ENCODE data around the gene SF3A2.

Gene SF3A2

DNA sequence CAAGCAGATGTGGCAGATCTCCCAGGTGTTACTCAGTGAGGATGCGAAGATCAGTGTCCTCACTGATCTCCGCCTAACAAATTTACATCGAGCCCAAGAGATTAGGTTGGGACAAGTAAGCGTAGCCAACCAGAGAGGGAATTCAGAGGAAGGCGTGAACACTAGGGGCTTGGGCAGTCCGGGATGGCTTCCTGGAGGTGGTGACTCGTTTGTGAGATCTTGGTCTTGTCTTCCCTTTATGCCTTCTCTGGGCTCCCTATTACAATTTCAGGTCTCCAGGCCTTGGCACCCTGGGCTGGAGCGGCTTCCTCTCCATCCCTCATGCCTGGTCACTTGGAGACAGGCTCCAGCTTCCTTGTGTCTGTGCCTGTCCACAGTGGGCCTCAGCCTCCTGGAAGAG lies 6.2 kb downstream of the SF3A2 start:
- no peak for DNase-seq

- DNase-seq: no peak
Observed at GRCh38 chr19:2243274-2244124, 6.9 kb downstream of the SF3A2 start.

GRCh38 chr19:2244125-2244411 lies 7.4 kb downstream of the SF3A2 start:
- no peak for DNase-seq

DNA sequence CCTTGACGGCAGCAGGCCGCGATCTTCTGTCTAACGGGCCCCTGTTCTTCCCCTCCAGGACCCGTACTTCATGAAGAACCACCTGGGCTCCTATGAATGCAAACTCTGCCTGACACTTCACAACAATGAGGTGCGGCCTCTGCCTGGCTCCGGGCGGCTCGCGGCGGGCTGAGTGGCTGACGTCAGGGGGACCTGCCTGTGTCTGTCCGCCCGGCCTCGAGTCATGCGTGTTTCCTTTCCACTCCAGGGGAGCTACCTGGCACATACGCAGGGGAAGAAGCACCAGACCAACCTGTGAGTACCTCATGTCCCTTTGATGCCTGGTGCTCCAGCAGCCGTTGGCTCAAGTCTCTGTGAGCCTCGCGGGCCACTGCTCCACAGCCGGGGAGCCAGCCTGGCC lies 7.9 kb downstream of the SF3A2 start:
- no peak for DNase-seq

GRCh38 chr19:2245273-2245672 lies 8.6 kb downstream of the SF3A2 start:
- DNase-seq: no peak

GRCh38 chr19:2246014-2246620 lies 9.5 kb downstream of the SF3A2 start:
- no peak for DNase-seq

DNA sequence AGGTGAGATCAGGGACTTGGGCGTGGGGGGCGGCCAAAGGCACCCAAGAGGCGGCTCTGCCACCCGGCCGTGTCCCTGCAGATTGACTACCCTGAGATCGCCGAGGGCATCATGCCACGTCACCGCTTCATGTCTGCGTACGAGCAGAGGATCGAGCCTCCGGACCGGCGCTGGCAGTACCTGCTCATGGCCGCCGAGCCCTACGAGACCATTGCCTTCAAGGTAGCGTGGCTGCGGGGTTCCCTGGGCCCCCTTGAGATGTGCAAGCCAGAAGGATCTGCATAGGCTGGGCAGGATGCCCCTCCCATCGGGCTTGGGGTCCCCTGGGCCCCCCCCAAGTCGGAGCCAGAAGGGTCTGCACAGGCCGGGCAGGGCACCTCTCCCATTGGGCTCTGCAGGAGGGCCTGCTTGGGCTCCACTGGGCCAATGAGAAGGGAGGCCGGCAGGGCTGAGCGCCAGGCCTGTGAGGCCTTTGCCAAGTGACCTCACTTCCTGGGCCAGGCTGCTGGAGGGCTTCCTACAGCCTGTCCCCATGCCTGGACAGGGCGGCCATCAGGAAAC lies 10.3 kb downstream of the SF3A2 start:
- DNase-seq: no peak

DNA sequence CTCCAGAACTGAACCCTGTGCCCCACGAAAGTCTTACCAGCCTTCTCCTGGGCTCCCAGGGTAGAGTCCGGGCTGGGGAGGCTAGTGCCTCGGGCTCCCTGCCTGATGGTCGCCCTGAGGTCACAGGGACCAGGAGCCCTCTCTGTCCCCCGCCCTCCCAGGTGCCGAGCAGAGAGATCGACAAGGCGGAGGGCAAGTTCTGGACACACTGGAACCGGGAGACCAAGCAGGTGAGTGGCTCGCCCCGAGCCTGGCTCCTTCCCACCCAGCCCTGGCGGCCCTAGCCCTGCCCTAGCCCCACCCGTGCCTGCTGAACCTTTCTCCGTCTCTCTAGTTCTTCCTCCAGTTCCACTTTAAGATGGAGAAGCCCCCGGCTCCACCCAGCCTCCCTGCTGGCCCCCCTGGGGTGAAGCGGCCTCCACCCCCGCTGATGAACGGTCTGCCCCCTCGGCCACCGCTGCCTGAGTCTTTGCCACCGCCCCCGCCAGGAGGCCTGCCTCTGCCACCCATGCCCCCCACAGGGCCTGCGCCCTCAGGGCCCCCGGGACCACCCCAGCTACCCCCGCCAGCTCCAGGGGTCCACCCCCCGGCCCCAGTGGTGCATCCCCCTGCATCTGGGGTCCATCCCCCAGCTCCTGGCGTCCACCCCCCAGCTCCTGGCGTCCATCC lies 10.9 kb downstream of the SF3A2 start:
- no peak for DNase-seq

DNA sequence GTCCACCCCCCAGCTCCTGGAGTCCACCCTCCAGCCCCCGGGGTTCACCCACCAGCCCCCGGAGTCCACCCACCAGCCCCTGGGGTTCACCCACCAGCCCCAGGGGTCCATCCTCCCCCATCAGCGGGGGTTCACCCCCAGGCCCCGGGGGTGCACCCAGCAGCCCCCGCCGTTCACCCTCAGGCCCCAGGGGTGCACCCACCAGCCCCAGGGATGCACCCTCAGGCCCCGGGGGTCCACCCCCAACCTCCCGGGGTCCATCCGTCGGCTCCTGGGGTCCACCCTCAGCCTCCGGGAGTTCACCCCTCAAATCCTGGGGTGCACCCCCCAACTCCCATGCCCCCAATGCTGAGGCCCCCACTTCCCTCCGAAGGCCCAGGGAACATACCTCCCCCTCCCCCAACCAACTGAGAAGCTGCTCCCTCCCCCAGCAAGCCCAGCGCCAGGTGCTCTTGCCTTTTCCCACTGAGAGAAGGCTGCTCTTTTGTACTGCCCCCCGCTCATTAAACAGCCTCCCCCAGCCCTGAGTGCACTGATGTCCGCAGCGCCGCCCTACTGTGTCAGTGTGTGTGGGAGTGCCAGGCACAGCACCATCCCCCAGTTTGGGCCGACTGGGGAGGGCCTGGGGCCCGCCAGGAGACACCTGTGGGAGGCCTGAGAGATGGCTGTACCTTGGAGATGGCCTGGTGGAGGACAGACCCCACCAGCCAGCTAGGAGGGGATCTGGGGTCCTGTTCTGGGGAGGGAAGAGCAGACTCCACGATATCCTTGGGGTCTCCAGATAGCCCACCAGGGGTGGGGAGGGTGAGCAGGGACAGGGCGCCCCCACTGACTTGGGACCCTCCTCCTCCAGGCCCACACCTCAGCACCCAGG lies 11.7 kb downstream of the SF3A2 start:
- no peak for DNase-seq

DNA sequence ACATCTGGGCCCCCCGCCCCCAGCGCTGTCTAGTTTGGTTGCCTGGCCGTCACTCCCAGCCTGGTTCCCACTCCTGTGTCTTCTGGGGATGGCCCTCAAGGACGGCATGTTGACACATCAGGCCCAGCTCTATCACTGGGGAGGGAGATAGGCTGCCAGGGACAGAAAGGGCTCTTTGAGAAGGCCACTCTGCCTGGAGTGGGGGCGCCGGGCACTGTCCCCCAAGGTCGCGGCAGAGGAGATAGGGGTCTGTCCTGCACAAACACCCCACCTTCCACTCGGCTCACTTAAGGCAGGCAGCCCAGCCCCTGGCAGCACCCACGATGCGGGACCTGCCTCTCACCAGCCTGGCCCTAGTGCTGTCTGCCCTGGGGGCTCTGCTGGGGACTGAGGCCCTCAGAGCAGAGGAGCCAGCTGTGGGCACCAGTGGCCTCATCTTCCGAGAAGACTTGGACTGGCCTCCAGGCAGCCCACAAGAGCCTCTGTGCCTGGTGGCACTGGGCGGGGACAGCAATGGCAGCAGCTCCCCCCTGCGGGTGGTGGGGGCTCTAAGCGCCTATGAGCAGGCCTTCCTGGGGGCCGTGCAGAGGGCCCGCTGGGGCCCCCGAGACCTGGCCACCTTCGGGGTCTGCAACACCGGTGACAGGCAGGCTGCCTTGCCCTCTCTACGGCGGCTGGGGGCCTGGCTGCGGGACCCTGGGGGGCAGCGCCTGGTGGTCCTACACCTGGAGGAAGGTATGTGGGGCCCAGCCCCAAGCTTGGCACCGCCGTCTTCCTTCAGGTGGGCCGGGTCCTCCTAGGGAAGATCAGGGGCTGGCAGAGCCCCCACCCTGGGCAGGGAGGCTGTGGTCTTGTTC lies 12.6 kb downstream of the SF3A2 start, which contains the start of gene AMH:
AMH (plus strand) TSS at position 314 of the 857 bp plus-strand sequence; CDS start at position 324, 10 bp downstream.
- no peak for DNase-seq

DNA sequence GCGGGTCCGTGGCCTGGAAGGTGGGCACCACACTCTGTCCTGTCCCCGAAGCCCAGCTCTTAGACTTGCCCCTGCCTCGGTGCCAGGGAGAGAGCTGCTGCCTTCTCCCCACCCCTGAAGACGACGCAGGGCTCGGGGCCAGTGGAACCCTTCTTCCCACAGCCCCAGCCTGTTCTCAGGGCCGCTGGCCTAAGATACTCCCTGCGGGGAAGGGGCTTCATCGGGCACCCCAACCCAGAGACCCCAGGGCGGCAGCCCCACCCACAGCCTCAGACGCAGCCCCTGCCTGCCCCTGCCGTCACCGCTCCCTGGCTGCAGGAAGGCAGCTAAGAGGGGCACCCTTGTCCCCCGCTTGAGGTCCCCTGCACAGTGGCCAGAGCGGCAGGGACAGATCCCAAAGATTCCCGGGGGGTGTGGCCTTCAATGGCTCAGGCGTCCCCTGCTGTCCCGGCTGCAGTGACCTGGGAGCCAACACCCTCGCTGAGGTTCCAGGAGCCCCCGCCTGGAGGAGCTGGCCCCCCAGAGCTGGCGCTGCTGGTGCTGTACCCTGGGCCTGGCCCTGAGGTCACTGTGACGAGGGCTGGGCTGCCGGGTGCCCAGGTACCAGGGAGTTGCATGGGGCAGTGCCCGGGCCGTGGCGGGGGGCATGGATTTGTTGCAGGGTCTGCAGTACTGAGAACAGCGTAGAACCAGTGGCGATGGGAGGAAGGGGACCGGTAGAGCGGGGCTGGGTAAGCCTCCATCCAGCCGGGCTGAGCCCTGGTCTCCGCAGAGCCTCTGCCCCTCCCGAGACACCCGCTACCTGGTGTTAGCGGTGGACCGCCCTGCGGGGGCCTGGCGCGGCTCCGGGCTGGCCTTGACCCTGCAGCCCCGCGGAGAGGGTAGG lies 13.5 kb downstream of the SF3A2 start:
- DNase-seq: no peak

DNA sequence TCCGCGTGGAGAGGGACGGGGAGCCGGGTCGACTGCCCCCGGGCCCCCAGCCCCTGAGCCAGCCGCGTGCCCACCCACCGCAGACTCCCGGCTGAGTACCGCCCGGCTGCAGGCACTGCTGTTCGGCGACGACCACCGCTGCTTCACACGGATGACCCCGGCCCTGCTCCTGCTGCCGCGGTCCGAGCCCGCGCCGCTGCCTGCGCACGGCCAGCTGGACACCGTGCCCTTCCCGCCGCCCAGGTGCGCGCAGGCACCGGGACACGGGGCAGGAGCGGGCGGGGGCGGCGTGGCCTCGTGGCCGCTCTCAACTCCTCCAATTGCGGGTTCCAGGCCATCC lies 14.1 kb downstream of the SF3A2 start:
- DNase-seq: no peak

GRCh38 chr19:2251106-2252054 lies 14.8 kb downstream of the SF3A2 start:
- no peak for DNase-seq

DNA sequence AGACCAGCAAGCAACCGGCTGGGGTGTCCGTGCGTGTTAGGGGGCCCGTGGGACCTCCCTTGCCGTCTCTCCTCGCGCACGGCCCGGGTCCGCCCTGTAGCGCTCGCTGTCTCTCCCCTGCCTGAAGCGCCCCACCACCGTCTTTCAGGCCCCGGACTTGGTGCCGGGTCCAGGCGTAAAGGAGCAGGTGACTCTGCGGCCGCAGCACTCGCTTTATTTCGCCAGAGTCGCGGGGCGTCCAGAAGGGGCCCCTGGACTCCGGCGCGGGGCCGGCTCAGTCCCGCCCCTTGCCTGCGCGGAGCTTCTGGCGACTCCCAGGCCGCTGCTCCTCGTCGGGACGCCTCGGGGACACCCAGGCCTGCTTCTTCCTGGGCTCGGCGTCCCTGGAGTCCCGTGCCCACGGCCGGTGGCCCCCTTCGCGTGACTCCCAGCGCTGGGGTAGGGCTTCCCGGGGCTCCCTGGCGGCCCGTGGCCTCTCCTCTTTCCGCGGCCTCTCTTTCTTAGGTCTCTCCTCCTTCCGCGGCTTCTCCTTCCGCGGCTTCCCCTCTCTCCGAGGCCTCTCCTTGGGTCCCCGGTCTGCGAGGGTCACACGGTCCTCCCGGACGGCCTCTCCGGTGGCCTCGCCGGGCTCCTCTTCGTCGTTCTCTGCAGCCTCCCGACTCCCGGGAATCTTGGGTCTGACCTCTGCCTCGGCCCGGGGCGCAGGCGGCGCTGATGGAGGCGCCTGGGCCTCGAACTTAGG lies 15.6 kb downstream of the SF3A2 start:
- DNase-seq: no peak

GRCh38 chr19:2252797-2253105 lies 16.1 kb downstream of the SF3A2 start:
- DNase-seq: no peak

GRCh38 chr19:2253106-2254063 lies 16.8 kb downstream of the SF3A2 start:
- no peak for DNase-seq

GRCh38 chr19:2254064-2254872 lies 17.6 kb downstream of the SF3A2 start:
- DNase-seq: no peak

All from NCI-H446 treated with DMSO at 0.1 percent for 48 hours (cell line).